NCI-H2227 (cell line): Measurements from ENCODE around the gene PARVB.

Source experiments
- DNase-seq: peaks from one replicate; lab custom pipeline; 2025; ENCODE audit not compliant: unreplicated experiment; lab: John Stamatoyannopoulos, UW

PARVB gene

DNA sequence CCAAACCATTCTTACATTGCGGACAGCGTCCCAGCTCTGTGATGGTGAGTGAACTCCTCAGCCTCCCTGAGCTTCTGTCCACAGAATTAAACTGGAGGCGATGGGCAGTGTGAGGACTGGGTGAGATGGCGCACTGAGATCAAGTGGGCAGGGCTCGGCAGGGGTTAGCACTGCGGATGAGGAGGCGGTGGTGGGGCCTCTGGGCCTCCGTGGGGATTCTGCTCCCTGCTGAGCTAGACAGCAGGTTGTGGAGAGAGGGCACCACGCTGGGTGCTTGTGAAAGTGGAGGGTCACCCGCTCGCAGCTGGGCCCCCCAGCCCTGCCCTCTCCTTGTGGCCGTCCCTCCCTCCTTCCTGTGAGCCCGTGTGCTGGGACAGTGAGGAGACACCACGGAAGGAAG, 131.0 kb downstream of the PARVB start:
- DNase-seq, result no peak

DNA sequence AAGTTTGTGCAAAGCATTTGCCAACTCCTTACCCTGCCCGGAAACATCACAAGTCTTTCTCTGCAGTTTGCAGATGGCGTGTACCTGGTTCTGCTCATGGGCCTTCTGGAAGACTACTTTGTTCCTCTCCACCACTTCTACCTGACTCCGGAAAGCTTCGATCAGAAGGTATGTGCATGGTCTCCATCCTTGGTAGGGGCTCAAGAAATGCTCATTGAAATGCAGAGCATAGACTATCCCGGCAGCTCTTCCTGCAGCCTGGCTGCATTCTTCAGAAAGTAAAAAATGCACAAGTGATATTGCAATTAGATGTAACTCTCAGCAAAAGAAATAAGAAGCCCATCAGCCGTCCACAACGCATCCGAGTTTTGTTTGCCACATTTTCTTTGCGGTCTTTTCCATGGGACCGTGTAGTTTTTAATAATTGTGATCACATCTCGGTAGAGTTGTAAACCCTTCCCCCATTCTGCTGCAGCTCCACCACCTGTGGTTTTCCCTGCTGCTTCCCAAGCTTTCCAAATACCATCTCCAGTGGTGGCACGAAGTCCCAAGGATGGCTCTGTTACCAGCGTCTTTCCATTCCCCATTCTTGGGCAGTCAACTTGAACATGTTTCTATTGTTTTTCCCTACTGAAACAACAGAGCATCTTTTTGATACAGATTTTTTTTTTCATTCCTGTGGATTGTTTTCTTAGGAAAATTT, 134.0 kb downstream of the PARVB start:
- DNase-seq, result no peak

DNA sequence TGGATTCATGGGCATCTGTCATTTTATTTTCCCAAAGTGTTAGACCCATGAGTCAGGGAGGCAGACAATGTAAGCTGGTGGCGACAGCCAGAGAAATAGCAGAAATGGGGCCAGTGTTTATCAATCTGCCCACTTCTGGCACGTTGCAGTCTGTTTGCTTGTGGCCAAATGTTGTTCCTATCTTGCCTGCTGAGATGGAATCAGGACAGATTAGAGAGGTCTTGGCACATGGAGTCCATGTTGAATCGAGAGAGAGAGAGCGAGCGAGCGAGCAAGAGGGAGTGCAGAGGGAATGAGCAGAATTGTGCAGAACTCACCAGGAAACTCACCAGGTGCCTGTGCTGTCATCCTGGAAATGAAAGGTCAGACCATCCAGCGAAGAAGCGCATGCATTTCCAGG, 134.7 kb downstream of the PARVB start:
- DNase-seq, result no peak

DNA sequence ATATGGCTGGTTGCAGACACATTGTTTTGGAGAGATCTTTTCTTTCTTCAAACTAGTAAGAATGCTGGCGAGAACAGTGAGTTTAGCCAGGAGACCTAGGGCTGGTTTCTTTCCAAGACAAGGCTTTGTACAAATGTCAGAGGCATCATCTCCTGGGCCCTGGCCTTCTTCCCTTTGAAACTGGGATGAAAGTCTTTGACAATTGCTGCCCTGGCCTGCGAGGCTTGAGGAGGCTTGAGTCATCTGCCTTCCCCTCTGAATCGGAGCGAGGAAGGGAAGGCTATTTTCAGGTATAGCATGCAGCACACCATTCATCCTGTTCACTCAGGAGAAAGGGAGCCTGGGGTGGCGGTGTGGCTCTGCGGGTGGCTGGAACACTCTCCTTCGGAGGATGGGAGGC, 135.1 kb downstream of the PARVB start:
- no peak for DNase-seq

DNA sequence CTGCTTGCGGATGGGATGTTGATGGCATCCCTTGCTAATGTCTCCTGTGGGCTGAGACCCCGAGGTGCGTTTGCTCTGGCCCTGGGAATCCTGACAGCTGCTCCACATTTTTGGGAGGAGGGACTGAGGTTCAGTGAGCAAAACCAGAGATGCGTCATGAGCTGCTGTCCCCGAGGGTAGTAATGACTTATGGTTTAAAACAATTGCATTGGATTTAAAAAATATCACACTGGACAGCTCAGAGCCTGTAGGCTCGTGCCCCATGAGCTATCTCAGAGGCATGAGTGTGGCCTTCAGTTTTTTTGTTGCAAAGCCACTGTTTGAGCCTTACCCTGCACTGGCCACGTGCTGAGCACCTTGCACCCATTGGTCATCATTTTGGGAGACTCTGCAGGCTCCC, 135.7 kb downstream of the PARVB start:
- DNase-seq, result no peak

DNA sequence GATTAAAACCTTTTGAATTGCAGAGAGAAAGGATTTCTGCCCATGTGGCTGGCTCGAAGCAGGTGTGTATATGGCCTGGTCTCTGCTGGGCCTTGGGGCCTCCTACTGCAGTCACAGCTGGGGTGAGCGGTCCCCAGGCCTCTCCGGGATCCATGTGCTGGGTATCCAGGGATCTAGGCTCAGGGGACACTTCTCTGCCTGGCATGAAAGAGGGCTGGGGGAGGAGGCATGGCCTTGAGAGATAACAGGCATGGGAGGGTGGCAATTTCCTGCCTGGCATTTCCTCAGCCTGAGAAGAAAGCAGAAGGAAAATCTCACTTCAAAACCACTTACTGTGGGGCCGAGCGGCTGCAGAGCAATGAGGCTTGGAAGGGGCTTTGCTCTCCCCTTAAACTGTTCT, 136.3 kb downstream of the PARVB start:
- DNase-seq, result no peak

DNA sequence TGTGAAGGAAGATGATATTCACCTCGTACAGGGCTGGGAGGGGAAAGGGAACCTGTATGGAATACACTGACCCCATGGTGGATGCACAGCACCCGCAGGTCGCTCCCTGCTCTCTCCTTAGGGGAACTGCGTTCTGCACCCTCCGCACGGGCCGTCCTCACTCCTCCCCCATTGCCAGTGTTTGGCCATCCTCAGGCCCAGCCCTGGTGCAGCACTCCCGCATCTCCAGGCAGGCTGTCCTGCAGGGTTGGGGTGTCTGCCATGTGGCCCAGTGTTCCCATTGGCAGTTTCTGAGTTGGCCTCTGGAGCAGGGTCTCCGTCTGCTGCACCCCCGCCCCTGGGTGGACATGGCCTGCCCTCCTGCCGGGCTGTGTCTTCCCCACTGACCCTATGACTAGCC, 137.6 kb downstream of the PARVB start:
- no peak for DNase-seq

DNA sequence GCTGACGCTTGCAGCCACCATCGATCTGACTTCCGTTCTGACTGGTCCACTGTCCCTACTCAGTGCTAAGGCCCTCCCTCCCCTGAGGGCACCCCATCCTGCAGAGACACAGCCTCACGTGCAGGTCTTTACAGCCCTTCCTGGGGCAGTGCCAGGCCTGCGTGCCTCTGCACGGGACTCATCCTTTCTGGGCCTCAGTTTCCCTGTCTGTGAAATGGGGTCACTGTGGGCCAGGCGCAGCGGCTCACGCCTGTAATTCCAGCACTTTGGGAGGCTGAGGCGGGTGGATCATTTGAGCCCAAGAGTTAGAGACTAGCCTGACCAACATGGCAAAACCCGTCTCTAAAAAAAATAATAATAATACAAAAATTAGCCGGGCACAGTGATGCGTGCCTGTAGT, 138.9 kb downstream of the PARVB start:
- no peak for DNase-seq

DNA sequence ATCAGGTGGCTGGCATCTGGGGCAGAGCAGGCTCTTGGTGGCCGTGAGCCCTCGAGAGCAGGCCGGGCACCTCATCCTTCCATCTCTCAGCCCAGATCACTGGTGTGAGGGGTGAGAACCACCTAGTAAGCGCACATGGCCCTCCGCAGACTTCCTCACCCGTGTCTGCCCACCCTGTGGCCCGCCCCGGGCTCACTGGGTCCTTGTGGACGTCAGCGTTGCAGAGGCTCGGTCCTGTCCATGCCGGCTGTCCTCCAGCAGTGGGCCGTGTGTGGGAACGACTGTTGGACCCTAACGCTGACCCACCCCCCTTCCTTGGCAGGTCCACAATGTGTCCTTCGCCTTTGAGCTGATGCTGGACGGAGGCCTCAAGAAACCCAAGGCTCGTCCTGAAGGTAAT, 139.4 kb downstream of the PARVB start:
- no peak for DNase-seq

DNA sequence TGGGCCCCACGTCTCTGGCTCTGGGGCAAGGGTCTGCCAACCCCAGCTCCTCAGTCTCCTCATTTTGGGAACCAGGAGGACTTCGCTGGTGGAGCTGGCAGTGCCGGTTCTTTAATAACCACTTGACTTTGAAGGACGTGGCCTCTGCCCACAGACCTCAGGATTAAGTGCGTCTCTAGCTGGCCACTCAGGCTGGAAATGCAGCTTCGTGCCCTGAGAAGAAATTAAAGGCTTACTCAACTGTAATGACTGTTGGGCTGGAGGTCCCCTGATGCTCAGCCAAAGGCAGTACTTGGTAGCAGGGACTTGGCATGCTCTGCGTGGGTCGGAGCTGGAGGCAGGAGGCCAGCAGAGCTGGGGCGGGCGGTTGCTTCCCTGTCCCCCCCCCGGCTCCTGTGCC, 139.9 kb downstream of the PARVB start:
- DNase-seq, result no peak

DNA sequence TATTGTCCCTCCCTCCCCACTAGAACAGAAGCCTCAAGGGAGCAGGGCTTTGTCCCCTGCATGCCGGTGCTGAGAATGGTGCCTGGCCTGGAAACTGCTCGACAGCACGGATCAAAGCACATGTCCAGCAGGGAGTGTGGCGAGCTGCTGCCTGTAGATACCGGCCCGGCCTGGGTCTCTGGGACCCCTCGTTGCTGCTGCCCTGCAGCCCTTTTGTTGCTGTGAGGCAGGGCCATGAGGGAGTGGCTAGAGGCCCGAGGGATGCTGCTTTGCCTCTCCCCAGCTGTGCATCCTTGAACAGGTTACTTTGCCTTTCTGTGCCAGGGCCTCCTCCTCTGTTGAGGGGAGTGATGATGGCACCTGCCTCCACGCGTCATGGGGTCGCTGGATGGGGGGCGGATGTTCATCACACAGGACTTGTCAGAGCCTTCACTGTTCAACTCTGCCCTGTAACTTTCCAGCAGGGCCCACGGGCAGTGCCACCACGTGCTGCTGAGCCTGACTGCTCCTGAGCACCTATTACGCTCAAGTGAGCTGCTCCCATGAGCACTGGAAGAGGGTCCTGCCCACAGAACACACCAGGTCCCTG, 141.3 kb downstream of the PARVB start:
- no peak for DNase-seq

DNA sequence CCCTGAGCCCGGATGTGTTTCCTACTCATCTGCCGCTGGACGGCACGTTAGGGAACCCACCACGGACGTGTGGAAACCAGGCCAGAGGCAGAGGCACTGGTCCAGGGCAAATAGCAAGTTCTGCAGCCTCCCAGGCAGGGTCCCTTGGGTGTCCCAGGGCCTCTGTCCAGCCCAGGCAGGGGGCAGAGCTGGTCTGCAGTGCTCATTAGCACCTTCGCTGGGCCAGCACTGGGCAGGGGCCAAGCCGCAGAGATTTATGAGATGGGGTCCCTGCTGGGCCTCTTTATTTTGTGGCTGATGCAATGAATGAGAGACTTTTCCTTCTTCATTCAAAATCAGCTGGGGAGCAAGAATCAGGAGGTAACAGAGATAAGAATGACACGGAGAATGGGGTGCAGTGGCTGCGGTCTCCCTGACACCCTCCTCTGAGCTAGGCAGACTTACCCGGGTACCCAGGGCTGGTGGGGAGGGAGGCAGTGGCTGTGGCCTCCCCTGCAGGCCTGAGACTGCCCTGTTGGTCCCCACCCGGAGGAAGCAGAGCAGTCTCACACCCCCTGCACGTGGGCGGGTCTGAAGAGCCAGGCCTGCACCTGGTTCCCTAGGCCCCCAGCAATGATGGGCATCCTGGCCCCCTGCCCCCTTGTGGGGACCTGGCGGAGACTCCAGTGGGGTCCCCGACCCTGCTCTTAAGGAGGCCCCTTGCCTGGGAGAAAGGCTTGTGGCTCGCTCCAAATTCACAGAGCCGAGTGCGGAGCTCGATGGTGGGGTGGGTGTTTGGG, 142.6 kb downstream of the PARVB start:
- DNase-seq, result no peak

DNA sequence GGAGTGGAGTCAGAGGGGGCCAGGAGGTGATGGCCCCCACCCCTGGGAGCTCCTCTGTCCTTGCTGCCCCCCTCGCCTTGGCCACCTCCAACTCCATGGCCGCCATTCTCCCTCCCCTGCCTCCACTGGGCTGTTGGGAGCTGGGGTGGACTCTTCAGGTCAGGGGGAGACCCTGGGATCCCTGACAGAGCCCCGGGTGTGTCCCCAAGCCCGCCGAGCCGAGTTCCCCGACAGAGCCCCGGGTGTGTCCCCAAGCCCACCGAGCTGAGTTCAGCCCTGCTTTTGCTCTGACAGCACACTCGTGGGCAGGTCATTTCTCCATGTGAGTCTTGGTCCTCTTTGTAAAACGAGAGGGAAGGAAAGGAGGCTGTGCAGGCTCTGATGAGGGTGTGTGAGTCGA, 143.4 kb downstream of the PARVB start:
- no peak for DNase-seq

DNA sequence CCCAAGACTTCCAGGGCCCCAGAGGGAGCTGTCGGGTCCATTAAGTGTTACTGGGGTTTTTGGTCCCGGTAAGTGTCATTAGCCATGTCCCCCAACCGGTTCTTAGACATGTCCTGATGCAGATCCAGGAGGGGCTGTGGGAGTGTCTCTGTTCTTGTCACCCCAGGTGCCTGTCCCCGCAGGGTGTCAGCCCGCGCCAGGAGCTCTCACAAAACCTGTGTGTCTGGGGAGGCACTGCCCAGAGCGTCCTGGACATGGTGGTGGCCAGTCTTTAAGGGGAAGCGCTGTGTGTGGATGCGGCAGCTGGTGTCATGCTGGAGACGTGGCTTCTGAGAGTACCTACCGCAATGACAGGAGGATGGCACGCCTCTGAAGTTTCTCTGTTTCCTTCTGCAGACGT, 144.1 kb downstream of the PARVB start:
- no peak for DNase-seq

DNA sequence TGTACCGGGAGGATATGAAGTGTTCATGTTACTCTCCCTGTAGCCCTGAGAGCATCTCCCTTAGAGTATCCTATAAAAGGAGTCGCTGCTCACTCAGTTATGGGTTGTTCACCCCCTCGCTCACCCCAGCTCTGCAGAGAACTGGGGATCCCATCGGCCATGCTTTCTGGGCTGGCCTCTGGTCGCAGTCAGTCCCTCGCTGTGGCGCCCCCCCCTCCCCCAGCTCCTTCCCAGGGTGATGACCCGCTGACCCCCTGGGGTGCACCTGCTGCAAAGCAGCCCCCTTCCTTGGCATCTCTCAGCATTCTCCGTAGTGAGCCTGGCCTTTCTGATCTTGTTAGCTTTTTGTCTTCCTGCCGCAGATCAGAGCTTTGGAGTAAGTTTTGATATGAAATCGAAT, 146.4 kb downstream of the PARVB start:
- no peak for DNase-seq

DNA sequence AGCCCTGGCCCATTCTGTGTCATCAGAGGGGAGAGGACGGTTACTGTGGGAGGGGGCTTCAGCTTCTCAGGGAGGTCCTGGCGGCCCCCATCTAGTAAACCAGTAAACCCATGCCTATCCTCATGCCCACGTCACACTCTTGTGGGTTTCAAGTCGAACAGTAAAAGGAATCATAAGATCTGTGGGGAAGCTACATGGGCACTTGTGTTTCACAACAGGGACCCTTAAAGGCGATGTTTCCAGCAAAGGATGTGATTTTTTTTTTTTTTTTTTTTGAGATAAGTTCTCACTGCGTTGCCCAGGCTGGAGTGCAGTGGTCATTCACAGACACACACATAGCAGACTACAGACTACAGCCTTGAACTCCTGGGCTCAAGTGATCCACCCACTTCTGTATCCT, 147.5 kb downstream of the PARVB start:
- no peak for DNase-seq

DNA sequence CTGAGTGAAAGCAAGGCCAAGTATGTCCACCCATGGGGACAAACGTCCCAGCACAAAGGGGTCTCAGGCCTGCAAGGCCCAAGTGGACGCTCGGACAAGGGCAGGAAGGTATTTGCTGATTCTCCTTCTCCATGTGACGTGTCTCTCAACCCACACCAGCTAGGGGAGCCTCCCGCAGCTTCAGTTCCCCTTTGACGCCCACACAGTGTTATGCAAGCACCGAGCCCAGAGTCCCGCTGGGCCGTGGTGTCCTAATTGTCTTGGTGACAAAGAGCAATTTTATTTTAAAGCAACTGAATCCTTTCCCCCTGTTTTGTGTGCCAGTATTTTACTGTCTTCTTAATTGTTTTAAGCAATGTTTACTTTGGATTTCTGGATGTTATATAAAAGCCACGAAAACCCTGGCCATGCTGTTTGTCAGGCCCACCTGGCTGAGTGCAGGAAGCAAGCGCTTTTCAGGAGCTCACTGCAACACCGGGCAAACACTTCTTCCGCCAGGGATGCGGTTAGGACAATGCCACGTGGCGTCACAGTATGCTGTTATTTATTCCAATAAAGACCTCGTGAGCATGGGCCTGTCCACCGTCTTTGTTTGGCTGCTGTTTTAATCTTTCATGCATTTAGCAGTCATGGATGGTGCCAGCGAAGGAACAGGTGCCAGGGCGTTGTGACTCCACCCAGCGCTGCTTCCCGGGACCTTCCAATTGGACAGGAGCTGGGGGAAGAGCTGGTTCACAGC, 148.4 kb downstream of the PARVB start:
- DNase-seq, result no peak

DNA sequence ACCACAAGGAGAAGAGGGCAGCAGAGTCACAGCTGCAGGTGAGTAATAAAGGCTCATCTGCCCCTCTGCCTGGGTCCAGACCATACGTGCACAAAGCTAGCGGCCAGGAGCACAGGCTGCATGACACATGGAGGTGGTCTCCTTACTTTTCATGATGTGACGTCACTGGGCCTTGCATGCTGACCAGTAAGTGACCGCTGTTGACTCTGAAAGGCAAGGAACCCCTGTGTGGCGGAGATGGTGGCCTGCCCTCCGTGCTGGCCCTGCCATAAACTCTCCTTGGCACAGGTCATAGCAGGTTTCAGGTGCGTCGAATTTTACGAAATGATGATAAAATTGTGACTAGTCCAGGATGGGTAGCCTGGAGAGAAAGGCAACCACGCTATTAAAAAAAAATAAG, 149.1 kb downstream of the PARVB start:
- DNase-seq, result no peak

DNA sequence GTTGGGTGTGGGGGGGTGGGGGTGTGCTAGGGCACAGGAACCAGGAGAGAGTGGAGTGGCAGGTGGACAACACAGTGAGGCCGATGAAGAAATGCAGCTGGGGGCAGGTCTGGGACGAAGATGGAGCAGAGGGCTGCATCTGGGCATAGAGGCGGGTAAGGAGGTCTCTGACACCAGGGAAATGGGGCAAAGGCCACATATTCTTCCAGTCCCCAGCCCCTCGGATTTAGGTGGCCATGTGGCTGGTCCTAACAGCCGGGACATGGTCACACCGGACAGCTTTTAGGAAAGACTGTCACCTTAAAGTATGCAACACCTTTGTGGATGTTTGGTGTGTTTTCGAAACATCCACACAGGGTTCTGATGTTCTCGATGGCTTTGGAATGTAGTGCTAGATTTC, 151.6 kb downstream of the PARVB start:
- DNase-seq, result no peak

DNA sequence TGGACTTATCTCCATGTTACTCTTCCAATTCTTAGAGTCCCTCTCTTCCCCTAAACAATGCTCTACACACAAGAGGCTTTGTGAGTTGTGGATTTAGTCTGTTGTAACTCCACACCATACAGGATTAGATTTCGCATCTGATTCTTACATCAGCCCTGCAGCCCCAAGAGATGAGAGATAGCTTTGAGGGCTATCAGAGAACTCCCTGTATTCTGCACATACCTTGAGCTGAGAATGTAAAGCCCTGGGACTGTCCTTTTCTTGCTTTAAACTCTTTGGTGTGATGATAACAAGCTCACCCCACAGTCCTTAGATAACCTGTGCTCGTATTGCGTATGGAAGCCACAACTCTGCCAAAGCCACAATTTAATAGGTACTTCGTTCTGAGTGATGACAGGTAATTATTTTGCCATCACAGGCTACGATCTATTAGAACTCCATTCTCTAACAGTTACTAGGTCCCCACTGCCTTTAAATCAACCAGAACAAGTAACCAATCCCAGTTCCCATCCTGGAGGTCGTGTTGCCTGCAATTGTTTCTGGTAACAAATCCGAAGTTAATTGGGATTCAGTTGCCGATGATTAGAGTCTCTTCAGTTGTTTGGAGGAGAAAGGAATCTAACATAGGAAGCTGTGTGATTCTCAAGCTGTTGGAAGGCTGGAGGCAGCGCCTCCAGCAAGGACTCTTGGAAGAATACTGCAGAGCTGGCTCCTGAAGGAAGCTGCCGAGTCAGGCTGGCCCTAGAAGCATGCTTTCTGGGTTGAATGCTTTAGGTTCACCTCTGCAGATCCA, 155.3 kb downstream of the PARVB start:
- peak; percentile 58 for DNase-seq
